ENCODE data around the gene ARHGAP10. TPM values are rescaled to one million over a fixed set of nuclear protein-coding genes. Genes with fewer than 3 reads are reported as not detected.

The ARHGAP10 gene
- total RNA-seq, 1 donor from 2014 or later = 28.0 TPM

- no peaks in the 10 kb centered on the region for H3K27me3 Mint-ChIP-seq (ENCODE audit: low read depth, unreplicated experiment)
- no peak for TF ChIP-seq EZH2 (IDR thresholded peaks at IDR 0.05; ENCODE audit: insufficient read depth, low read length)
- TF ChIP-seq, protein P1, sequence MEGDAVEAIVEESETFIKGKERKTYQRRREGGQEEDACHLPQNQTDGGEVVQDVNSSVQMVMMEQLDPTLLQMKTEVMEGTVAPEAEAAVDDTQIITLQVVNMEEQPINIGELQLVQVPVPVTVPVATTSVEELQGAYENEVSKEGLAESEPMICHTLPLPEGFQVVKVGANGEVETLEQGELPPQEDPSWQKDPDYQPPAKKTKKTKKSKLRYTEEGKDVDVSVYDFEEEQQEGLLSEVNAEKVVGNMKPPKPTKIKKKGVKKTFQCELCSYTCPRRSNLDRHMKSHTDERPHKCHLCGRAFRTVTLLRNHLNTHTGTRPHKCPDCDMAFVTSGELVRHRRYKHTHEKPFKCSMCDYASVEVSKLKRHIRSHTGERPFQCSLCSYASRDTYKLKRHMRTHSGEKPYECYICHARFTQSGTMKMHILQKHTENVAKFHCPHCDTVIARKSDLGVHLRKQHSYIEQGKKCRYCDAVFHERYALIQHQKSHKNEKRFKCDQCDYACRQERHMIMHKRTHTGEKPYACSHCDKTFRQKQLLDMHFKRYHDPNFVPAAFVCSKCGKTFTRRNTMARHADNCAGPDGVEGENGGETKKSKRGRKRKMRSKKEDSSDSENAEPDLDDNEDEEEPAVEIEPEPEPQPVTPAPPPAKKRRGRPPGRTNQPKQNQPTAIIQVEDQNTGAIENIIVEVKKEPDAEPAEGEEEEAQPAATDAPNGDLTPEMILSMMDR (IDR thresholded peaks at IDR 0.05; ENCODE audit: insufficient read depth, low read depth, low read length) = no peak
- Histone ChIP-seq H3K9ac (ENCODE audit: low read length) (no peak overlapping the region), H3K36me3 (ENCODE audit: insufficient read depth, low read length) (peaks cover 4% of the 10 kb centered on the region), H3K4me3 (ENCODE audit: insufficient read depth, low read depth, low read length) (no peak overlapping the region), H4K20me1 (ENCODE audit: insufficient read depth, low read length) (peaks cover 9% of the 10 kb centered on the region), H3K4me2 (ENCODE audit: low read length) (peak overlapping the region; percentile 4), H3K27me3 (ENCODE audit: insufficient read depth, low read length) (no peaks in the 10 kb centered on the region), H2AFZ (ENCODE audit: low read depth, low read length) (no peak overlapping the region), H3K4me1 (ENCODE audit: insufficient read depth, low read length) (no peaks in the 10 kb centered on the region), H3K79me2 (ENCODE audit: insufficient read depth, low read length) (no peaks in the 10 kb centered on the region), H3K27ac (ENCODE audit: low read depth, low read length) (no peak overlapping the region), H3K9me3 (ENCODE audit: insufficient read depth, low read depth, low read length) (no peaks in the 10 kb centered on the region)
- H3K36me3 Mint-ChIP-seq (ENCODE audit: low read depth, unreplicated experiment) = peaks cover 7% of the 10 kb centered on the region
- H3K9me3 Mint-ChIP-seq (ENCODE audit: unreplicated experiment) = no peaks in the 10 kb centered on the region
- DNase-seq (ENCODE audit: low read depth) (no peak), FAIRE-seq (no peak)
- H3K4me1 Mint-ChIP-seq (ENCODE audit: low read depth, unreplicated experiment) = peaks cover 3% of the 10 kb centered on the region
- no peak overlapping the region for H3K4me3 Mint-ChIP-seq (ENCODE audit: unreplicated experiment)
- H3K27ac Mint-ChIP-seq (ENCODE audit: unreplicated experiment) = no peak overlapping the region
These were observed 195.7 kb downstream of the ARHGAP10 start for GRCh38 chr4:147927377-147928137.

DNA sequence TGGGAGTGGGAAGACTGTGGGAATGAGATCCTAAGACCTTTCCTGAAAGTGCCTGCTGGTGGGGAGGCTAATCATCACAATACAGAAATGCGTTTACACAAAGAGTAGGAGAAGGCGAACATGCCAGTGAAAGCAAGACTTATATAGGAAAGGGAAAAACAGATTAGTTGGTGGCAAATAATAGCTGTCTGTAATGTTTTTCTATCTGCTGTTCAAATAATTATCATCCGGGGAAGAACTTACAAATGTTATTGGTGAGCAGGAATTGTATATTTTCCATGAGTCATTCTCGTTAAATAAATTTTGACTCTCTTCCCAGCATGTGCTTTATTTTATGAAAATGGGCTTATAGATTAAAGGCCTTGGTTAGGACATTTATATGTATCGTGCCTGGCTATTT, 196.5 kb downstream of the ARHGAP10 start:
- H3K27ac Mint-ChIP-seq (ENCODE audit: unreplicated experiment) = no peak overlapping the region
- no peak overlapping the region for H3K9ac ChIP-seq (ENCODE audit: low read length)
- H3K27ac ChIP-seq (ENCODE audit: low read depth, low read length) = no peak overlapping the region
- H3K9me3 ChIP-seq (ENCODE audit: insufficient read depth, low read depth, low read length) = no peaks in the 10 kb centered on the region
- peaks cover 10% of the 10 kb centered on the region for H3K36me3 Mint-ChIP-seq (ENCODE audit: low read depth, unreplicated experiment)
- H3K27me3 Mint-ChIP-seq (ENCODE audit: low read depth, unreplicated experiment) = no peaks in the 10 kb centered on the region
- no peak overlapping the region for H3K4me3 ChIP-seq (ENCODE audit: insufficient read depth, low read depth, low read length)
- no peak overlapping the region for H2AFZ ChIP-seq (ENCODE audit: low read depth, low read length)
- H3K4me1 Mint-ChIP-seq (ENCODE audit: low read depth, unreplicated experiment) = peaks cover 3% of the 10 kb centered on the region
- H3K79me2 ChIP-seq (ENCODE audit: insufficient read depth, low read length) = no peaks in the 10 kb centered on the region
- no peak for FAIRE-seq
- no peaks in the 10 kb centered on the region for H3K4me1 ChIP-seq (ENCODE audit: insufficient read depth, low read length)
- H3K4me2 ChIP-seq (ENCODE audit: low read length) = peak overlapping the region; percentile 4
- no peaks in the 10 kb centered on the region for H3K27me3 ChIP-seq (ENCODE audit: insufficient read depth, low read length)
- H4K20me1 ChIP-seq (ENCODE audit: insufficient read depth, low read length) = peaks cover 9% of the 10 kb centered on the region
- H3K4me3 Mint-ChIP-seq (ENCODE audit: unreplicated experiment) = no peak overlapping the region
- TF ChIP-seq EZH2 (IDR thresholded peaks at IDR 0.05; ENCODE audit: insufficient read depth, low read length) = no peak
- TF ChIP-seq, protein P1 (IDR thresholded peaks at IDR 0.05; ENCODE audit: insufficient read depth, low read depth, low read length) = no peak
- no peak for DNase-seq (ENCODE audit: low read depth)
- H3K9me3 Mint-ChIP-seq (ENCODE audit: unreplicated experiment) = no peaks in the 10 kb centered on the region
- H3K36me3 ChIP-seq (ENCODE audit: insufficient read depth, low read length) = peaks cover 4% of the 10 kb centered on the region

DNA sequence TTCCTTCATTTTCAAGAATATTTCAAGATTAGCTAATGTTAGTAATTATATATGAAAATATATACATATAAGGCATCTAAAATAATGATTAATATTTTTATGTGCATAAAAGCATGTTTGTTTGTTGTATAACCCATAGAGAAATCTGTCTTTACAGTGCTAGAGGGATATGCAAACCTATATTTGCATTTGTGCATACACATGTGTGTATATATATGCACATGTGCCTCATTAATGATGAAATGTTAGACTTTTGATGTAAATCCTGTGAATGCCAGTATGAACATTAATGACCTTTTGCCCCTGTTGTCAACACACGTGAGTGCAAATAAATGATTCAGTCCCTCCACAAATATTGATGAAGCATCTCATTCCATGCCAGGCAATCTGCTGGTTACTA, 197.9 kb downstream of the ARHGAP10 start:
- no peaks in the 10 kb centered on the region for H3K27me3 ChIP-seq (ENCODE audit: insufficient read depth, low read length)
- peaks cover 9% of the 10 kb centered on the region for H4K20me1 ChIP-seq (ENCODE audit: insufficient read depth, low read length)
- Mint-ChIP-seq H3K4me3 (ENCODE audit: unreplicated experiment) (no peak overlapping the region), H3K27me3 (ENCODE audit: low read depth, unreplicated experiment) (no peaks in the 10 kb centered on the region), H3K36me3 (ENCODE audit: low read depth, unreplicated experiment) (peaks cover 12% of the 10 kb centered on the region), H3K9me3 (ENCODE audit: unreplicated experiment) (no peaks in the 10 kb centered on the region), H3K4me1 (ENCODE audit: low read depth, unreplicated experiment) (no peaks in the 10 kb centered on the region), H3K27ac (ENCODE audit: unreplicated experiment) (no peak overlapping the region)
- DNase-seq (ENCODE audit: low read depth) (no peak), FAIRE-seq (no peak)
- no peaks in the 10 kb centered on the region for H3K4me1 ChIP-seq (ENCODE audit: insufficient read depth, low read length)
- no peak overlapping the region for H3K4me3 ChIP-seq (ENCODE audit: insufficient read depth, low read depth, low read length)
- no peak overlapping the region for H3K27ac ChIP-seq (ENCODE audit: low read depth, low read length)
- TF ChIP-seq, protein P1 (IDR thresholded peaks at IDR 0.05; ENCODE audit: insufficient read depth, low read depth, low read length) = no peak
- no peak for TF ChIP-seq EZH2 (IDR thresholded peaks at IDR 0.05; ENCODE audit: insufficient read depth, low read length)
- H3K9ac ChIP-seq (ENCODE audit: low read length) = no peak overlapping the region
- no peaks in the 10 kb centered on the region for H3K9me3 ChIP-seq (ENCODE audit: insufficient read depth, low read depth, low read length)
- H3K4me2 ChIP-seq (ENCODE audit: low read length) = no peak overlapping the region
- H3K36me3 ChIP-seq (ENCODE audit: insufficient read depth, low read length) = peaks cover 4% of the 10 kb centered on the region
- no peak overlapping the region for H2AFZ ChIP-seq (ENCODE audit: low read depth, low read length)
- H3K79me2 ChIP-seq (ENCODE audit: insufficient read depth, low read length) = no peaks in the 10 kb centered on the region

All from astrocyte (in vitro differentiated cells and primary cell).